Stomach (tissue), 9 donors: ENCODE results near the gene HIF1A. TPM values are rescaled to one million over a fixed set of nuclear protein-coding genes. Genes with fewer than 3 reads are reported as not detected.
"Not testable (repeated sequence)": the region's sequence is repeated elsewhere in the genome, so short reads cannot be mapped to it uniquely, and the experiment has no call there.

Source experiments
- DNase-seq, 2 donors: peaks; one replicate each; pipeline versions ENCODE4 v3.0.0 to v3.0.0-alpha.2; 2013 to 2019
- H3K27ac ChIP-seq, 5 donors: fragments of 200-600 bp in 4 of 5; sonication (generic) in 4 of 5; one replicate each; pipeline ENCODE4 v1.5.1; 2013 to 2019; ENCODE audit warnings: mild to moderate bottlenecking in 1 of 5, moderate library complexity in 1 of 5
- H3K27me3 ChIP-seq, 3 donors: fragments of 200-600 bp; sonication (generic); one replicate each; pipeline ENCODE4 v1.5.1; 2017 to 2019; ENCODE audit warnings: mixed run types in 1 of 3
- H3K36me3 ChIP-seq, 4 donors: fragments of 200-600 bp; sonication (generic); 1 replicate in 3 of 4; 2 replicates in 1 of 4; pipeline ENCODE4 v1.5.1; 2016 to 2019
- H3K4me1 ChIP-seq, 4 donors: fragments of 200-600 bp; sonication (generic); one replicate each; pipeline ENCODE4 v1.5.1; 2016 to 2019
- H3K4me3 ChIP-seq, 4 donors: fragments of 200-600 bp; sonication (generic) in 3 of 4; one replicate each; pipeline ENCODE4 v1.5.1; 2016 to 2019; ENCODE audit warnings: mild to moderate bottlenecking in 1 of 4
- H3K9me3 ChIP-seq, 4 donors: fragments of 200-600 bp; sonication (generic); one replicate each; pipeline ENCODE4 v1.5.1; 2016 to 2019
- CTCF ChIP-seq, 7 experiments: fragments of 450-650 bp in 4 of 7; fragments of 200-600 bp in 3 of 7; sonication (generic) in 3 of 7; IDR thresholded peaks; one replicate each; pipeline ENCODE4 v1.5.1; 2016 to 2019; ENCODE audit warnings: antibody characterized with exemption in 7 of 7, control low read depth in 2 of 7, mild to moderate bottlenecking in 1 of 7
- EP300 ChIP-seq: sonication (generic); formaldehyde crosslinking; IDR thresholded peaks from one replicate; pipeline ENCODE4 v1.6.1; 2017; ENCODE audit warnings: antibody characterized with exemption
- POLR2A ChIP-seq, 4 donors: fragments of 450-650 bp; IDR thresholded peaks; one replicate each; pipeline ENCODE4 v1.6.1; 2016; ENCODE audit warnings: antibody characterized with exemption in 4 of 4, control low read depth in 2 of 4, mild to moderate bottlenecking in 1 of 4, moderate library complexity in 1 of 4
- POLR2AphosphoS5 ChIP-seq, 3 donors: sonication (generic); formaldehyde crosslinking; IDR thresholded peaks; one replicate each; pipeline ENCODE4 v1.6.1; 2016; ENCODE audit warnings: antibody characterized with exemption in 3 of 3
- WGBS, 5 donors: extraction: QIAGEN DNeasy Blood & Tissue Kit in 3 of 5; methylation state at CpG; one replicate each; pipeline versions ENCODE4 v1.1.5 to v1.1.7; 2013 to 2018; 5-methylcytosine and 5-hydroxymethylcytosine counted together
- intact Hi-C: fragments of 100-400 bp; cut with DNase I; formaldehyde crosslinking; loops from one replicate; pipeline ENCODE4 v1.15.1; 2023; ENCODE audit warnings: low total_unique reads
- polyA plus RNA-seq, 3 donors: library from polyadenylated mRNA; stranded (reverse); fragments of 200-250 nt; gene quantifications; one replicate each; pipeline ENCODE4 v1.2.3, GENCODE V29; 2013
- total RNA-seq, 5 donors: library from RNA; depleted of rRNA; stranded (reverse); fragments of >200 nt; gene quantifications; one replicate each; pipeline versions ENCODE4 v1.1.0 to v1.2.3, GENCODE V29; 2014 to 2016
- donor health status: healthy with polysubstance abuse.
- donor health status: Bipolar disorder and iron deficiency.
- donor health status: healthy.

HIF1A gene
- total and polyA plus RNA-seq, 8 donors: 26.4 to 192 (median 77.8) TPM

GRCh38 chr14:61704554-61704953, 9.2 kb downstream of the HIF1A start:
- H3K4me3 ChIP-seq: no peak overlapping the region
- TF ChIP-seq EP300 (no peak), POLR2AphosphoS5 (IDR thresholded peaks at IDR 0.05) (no peak), CTCF (IDR thresholded peaks at IDR 0.05) (no peak), POLR2A (IDR thresholded peaks at IDR 0.05) (no peak)
- H3K36me3 ChIP-seq: no peaks in the 10 kb centered on the region
- intact Hi-C loops: no loop called here
- no peaks in the 10 kb centered on the region for H3K9me3 ChIP-seq
- DNase-seq: no peak
- no peaks in the 10 kb centered on the region for H3K27me3 ChIP-seq
- 80 to 84% (median 82%) methylated on average over 3 of the region's 3 CpGs for WGBS, 5 donors
- H3K4me1 ChIP-seq: peaks cover 7 to 78% (median 37%) of the 10 kb centered on the region in 4 donors
- H3K27ac ChIP-seq: no peak overlapping the region

- intact Hi-C loops: no loop called here
- Histone ChIP-seq H3K4me1 (peaks cover 7 to 78% (median 38%) of the 10 kb centered on the region in 4 donors), H3K27me3 (no peaks in the 10 kb centered on the region), H3K36me3 (no peaks in the 10 kb centered on the region), H3K27ac (no peak overlapping the region), H3K9me3 (no peaks in the 10 kb centered on the region), H3K4me3 (no peak overlapping the region)
- 66 to 77% (median 70%) methylated on average over 1 of the region's 1 CpG for WGBS, 5 donors
- no peak for DNase-seq
- TF ChIP-seq CTCF (IDR thresholded peaks at IDR 0.05): no peak
- TF ChIP-seq POLR2AphosphoS5 (IDR thresholded peaks at IDR 0.05): no peak
- TF ChIP-seq POLR2A (IDR thresholded peaks at IDR 0.05): no peak
- TF ChIP-seq EP300: no peak
These were observed 9.7 kb downstream of the HIF1A start for GRCh38 chr14:61705017-61705416.

GRCh38 chr14:61706096-61706690, 10.9 kb downstream of the HIF1A start:
- no peak overlapping the region for H3K27ac ChIP-seq

GRCh38 chr14:61707774-61708173, 12.5 kb downstream of the HIF1A start:
- DNase-seq, H3K9me3 ChIP-seq, H3K4me3 ChIP-seq, intact Hi-C loops, H3K36me3 ChIP-seq, H3K27ac ChIP-seq, H3K27me3 ChIP-seq: not testable (repeated sequence)
- 76 to 96% (median 90%) methylated on average over 2 to 3 of the region's 4 CpGs for WGBS, 5 donors
- peaks cover 14 to 79% (median 44%) of the 10 kb centered on the region in 4 donors for H3K4me1 ChIP-seq

More at GRCh38 chr14:61706096-61706690, 10.9 kb downstream of the HIF1A start:
- Histone ChIP-seq H3K4me1 (peaks cover 7 to 79% (median 40%) of the 10 kb centered on the region in 4 donors), H3K9me3 (no peaks in the 10 kb centered on the region), H3K4me3 (no peak overlapping the region), H3K27me3 (no peaks in the 10 kb centered on the region), H3K36me3 (no peaks in the 10 kb centered on the region)
- no peak for DNase-seq
- WGBS, 5 donors: 65 to 75% (median 66%) methylated on average over 3 of the region's 3 CpGs
- intact Hi-C loops: no loop called here
- no peak for TF ChIP-seq EP300
- no peak for TF ChIP-seq POLR2AphosphoS5 (IDR thresholded peaks at IDR 0.05)
- no peak for TF ChIP-seq CTCF (IDR thresholded peaks at IDR 0.05)
- no peak for TF ChIP-seq POLR2A (IDR thresholded peaks at IDR 0.05)

GRCh38 chr14:61708693-61709092, 13.4 kb downstream of the HIF1A start:
- H3K27me3 ChIP-seq, DNase-seq, intact Hi-C loops, H3K27ac ChIP-seq, H3K4me3 ChIP-seq, H3K36me3 ChIP-seq, H3K9me3 ChIP-seq: not testable (repeated sequence)
- peaks cover 19 to 79% (median 47%) of the 10 kb centered on the region in 4 donors for H3K4me1 ChIP-seq
- 65 to 81% (median 73%) methylated on average over 4 of the region's 4 CpGs for WGBS, 5 donors
